GM21360 (cell line): ENCODE data around the gene EML1.
A peak's percentile ranks its signal among the peaks of the same experiment; 100 is the strongest.

Source experiments
- ATAC-seq: cut with Tn5 transposase; IDR thresholded peaks from one replicate; pipeline ENCODE4 v1.9.1; 2021; ENCODE audit warnings: mild to moderate bottlenecking, moderate library complexity; ENCODE audit not compliant: unreplicated experiment

Gene EML1

GRCh38 chr14:99775351-99775750, 17.9 kb upstream of the EML1 start:
- ATAC-seq: no peak

DNA sequence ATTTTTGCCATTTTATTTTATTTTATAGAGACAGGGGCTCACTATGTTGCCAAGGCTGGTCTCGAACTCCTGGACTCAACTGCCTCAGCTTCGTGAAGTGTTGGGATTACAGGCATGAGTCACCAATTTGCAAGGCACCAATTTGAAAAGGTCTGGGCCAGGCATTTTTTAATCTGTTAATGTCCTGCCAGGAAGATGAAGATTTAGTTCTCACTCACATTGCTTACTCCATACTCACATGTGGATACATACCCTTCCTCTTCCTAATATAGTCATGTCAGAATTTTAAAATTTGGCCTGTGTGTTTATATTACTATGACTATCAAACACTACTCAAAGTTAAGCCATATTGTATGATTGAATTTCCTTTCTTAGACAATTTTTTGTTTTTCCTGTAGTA, 15.3 kb upstream of the EML1 start:
- ATAC-seq: no peak

DNA sequence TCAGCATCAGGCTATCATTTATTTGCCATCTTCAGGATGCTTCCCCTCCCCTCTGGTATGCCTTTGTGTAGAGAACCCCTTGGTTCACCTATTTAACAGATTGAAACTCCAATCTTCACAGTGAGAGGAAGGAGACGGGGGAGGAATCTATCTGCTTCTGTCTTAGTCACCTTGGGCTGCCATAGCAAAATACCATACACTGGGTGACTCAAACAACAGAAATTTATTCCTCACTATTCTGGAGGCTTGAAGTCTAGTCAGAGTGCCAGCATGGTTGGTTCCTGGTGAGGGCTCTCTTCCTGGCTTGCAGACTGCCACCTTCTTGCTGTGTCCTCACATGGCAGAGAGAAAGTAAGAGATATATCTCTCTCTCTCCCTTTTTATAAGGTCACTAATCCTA, 13.5 kb upstream of the EML1 start:
- no peak for ATAC-seq

DNA sequence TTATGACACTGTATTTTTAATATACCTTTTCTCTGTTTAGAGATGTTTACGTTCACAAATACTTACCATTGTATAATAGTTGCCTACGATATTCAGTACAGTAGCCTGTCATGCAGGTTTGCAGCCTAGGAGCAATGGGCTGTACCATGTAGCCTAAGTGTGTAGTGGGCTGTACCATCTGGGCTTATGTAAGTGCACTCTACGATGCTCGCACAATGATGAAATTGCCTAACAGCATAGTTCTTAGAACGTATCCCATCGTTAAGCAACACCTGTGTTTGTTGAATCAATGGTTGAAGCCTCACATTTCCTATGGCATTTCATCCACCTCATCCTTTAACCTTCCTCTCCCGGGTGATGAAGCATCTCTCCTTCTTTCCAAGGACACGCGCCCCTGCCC, 12.5 kb upstream of the EML1 start:
- no peak for ATAC-seq

DNA sequence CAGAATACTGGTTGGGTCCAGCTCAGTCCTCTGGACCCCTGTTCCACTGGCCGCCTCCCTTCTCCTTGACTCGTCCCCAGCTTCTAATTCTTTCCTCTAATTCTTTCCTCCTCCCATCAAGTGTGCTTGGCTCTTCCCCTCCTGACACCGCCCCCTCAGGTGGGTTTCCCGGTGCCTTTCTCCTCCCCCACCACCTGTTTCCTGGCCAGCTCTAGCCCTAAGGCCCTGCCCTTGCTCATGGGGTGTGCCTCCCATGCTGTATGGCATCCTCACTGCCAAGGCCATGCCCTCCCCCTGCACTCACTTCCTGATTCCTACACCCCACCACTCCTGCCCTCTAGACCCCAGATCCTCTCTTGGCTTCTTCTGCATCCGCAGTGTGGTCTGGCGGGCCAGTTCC, 12.1 kb upstream of the EML1 start:
- no peak for ATAC-seq

DNA sequence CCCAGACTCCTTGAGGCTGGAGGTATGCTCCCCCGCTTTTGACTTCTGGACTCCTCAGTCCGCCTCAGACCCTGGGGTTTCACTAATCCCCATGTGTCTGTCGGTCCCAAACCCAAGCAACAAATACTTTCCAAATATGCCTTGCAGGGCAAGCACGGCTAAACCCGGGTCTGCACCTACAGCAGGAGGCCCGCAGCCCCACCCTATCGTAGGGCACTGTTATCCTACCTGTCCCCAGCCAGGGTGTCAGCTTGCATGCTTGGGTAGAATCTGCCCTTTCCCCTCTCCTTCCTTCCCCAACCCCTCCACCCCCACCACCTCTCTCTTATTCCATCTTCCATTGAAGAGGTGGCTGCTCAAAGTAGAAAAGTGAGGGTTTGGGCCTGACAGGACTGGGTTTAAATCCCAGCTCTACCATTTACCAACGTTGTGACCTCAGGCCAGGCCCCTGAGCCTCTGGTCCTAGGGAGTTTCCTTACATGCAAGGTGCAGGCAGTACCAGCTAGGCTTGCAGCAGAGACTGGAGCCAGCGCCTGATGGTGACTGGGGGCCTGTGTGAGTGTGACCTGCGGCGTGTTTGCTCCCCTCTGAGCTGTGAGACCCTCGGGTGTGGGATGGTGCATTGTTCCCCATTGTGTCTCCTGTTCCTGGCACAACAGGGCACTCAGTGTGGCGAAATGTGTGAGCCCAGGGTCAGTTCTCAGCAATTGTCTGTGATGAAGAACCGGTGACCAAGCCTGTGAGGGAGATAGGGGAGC, 11.2 kb upstream of the EML1 start:
- ATAC-seq: no peak

GRCh38 chr14:99784508-99784907, 8.7 kb upstream of the EML1 start:
- ATAC-seq: no peak

DNA sequence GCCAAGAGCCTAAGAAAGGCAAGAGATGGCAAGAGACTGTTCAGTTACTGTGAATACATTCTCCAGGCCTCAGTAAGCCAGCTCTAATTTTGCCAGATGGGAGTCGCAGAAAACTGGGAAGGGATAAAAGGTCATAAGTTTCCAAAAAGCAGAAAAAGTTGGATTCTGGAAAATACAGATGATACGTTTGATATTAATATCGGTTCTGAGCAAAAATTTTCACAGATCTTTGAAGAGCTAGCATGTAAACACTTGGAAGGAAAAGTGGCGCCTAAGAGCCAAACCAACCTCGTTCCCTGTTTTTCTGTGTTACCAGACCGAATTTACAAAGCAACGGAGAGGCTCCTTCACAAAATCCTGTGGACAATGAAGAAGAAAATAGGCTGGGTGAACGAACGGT, 7.8 kb upstream of the EML1 start:
- ATAC-seq: no peak

DNA sequence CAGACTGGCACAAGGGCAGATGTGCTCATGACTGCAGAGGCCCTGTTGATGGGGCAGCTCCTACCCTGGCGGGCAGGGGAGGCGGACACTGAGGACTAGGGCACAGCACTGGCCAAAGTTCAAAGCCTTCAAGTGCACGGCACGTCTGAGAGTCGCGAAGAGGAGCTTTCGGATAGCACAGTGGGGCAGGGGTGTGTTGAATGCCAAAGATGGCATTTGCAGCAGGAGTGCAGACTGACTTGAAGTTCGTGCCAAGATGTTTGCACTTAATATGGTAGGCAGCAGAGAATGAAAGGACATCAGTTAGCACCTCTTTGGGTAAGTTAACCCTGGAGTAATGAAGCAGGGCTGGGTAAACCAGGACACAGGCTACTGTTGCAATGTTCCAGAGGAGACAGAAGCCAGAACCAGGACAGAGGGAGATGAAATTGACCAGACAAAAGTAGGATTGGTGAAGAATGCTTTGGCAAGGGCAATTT, 6.7 kb upstream of the EML1 start:
- ATAC-seq: no peak

- ATAC-seq: no peak
Measured at GRCh38 chr14:99788713-99789112, 4.5 kb upstream of the EML1 start.

DNA sequence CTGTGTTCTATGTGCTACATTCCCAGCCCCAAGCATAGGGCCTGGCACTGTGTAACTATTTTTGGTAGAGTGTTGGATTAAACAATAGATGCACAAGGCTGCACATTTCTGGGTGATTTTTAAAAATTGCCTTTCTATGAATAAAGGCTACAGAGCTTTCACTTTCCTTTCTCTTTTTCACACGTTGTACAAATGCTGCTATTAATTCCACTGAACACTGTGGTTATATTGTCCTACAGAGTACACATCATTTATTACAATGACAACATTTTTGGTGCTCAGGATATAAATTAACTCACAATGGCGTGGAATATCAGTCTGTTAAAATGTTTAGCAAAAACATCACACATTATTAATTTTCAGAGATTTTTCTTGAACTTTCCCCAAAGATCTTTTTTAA, 3.6 kb upstream of the EML1 start:
- ATAC-seq: no peak

DNA sequence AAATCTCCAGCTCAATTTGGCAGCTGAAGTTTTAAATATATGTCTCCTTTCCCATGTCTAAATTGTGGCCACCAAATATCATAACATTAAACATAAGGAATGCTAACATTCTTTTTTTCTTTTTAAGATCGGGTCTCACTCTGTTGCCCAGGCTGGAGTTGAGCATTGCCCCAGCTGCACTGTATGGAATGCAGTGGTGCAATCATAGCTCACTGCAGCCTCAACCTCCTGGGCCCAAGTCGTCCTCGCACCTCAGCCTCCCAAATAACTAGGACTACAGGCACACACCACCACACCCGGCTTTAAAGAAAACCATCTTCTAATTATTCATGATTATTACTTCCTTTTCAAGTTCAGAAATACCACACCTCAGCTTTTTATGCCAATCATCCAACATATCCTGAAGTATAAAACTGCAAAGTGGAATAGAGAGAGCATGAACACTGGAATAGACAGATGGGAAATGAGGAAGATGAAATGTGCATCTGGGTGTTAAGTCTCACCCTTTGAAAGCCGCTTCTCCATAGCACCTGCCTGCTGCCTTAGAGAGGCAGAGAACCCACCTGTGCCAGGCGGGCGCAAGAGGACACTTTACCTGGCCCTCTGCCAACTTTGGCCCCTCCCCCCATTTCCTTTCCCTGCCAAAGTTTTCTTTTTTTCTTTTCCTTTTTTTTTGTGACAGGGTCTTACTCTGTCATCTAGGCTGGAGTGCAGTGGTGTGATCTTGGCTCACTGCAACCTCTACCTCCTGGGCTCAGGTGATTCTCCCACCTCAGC, 2.8 kb upstream of the EML1 start:
- no peak for ATAC-seq

DNA sequence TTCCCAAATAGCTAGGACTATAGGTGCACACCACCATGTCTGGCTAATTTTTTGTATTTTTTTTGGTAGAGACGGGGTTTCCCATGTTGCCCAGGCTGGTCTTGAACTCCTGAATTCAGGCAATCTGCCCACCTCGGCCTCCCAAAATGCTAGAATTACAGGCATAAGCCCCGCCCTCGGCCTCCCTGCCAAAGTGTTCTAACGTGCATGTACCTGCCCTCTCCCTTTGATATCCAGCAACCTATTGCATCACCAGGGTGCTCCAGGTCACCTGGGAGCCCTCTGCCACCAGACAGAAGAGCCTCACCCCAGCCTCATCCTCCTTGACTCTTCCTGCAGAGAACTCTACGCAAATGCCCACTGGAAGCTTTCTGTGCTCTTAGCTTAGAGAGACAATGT, 2.2 kb upstream of the EML1 start:
- ATAC-seq: no peak

GRCh38 chr14:99791476-99792209, 1.6 kb upstream of the EML1 start:
- no peak for ATAC-seq

DNA sequence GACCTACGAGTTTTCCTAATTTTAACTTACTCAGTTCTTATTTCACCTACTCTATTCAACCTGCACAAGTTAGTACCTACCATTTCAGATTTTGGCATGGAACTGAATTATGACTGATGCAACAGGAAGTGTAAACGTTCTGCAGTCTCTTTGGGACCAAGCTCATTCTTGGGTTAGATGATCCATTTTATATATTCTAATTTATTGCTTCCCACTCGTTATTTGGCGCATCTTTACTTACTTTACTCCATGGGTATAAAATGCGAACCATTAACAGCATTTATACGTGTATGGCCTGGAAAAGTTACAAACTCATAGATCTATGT, 1.0 kb upstream of the EML1 start:
- no peak for ATAC-seq

- ATAC-seq: peak; percentile 6
Measured at GRCh38 chr14:99792551-99793212, 531 bp upstream of the EML1 start.

DNA sequence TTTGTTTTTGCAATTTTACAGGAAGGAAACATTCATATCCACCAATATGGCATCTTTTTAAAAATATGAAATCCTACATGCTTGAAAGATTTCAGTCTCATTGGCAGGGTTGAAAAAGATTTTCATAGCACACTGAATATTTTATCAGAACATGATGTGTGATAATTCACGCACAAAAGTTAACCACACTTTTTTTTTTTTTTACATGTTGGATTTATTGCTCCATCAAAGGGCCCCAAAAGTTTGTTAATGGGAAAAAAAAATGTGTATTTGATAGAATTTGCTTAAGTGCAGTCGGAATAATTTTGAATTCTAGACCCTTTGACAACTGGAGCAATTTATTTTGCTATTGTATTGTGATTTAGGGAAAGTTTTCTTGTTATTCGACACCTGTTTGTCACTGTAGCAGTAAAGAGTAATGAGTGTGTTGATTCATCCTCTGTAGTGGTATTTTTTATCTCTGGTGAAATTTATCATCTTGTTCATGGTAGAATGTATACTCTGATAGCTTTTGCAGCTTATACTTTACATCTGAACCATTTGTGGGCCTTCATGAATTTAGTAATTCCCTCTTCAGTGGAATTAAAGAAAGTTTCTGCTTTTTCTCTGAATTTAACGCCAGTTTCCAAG, 1.1 kb downstream of the EML1 start:
- ATAC-seq: no peak

DNA sequence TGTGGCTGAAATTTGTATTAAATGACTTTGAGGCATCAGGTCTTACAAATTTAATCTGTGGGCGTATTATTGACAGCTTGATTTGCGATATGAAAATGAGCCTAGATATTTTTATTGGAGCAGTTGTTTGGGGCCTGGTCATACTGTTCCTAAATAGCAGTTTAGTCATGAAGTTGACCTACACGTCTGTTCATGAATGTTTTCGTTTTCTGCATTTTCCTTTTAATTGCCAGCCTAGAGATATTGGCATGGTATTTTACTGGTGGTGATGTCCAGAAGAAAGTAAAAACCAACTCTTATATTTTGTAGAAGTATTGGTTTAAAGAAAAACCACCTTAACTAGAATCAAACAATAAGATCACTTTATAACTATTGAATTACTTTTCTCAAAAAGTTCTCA, 1.8 kb downstream of the EML1 start:
- ATAC-seq: no peak

DNA sequence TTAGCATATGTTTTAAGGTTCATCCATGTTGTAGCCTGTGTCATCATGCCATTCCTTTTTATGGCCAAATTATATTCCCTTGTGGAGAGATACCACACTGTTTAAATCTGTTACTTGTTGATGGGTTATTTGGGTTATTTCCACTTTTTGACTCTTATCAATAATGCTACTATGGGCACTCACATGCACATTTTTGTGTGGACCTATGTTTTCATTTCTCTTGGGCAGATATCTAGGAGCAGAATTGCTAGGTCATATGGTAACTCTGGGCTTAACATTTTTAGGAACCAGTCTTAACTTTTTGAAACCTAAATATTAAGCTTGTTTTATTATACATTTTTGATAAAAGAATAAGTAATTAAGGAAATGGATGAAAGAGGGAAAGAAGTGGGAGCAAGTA, 4.0 kb downstream of the EML1 start:
- ATAC-seq: no peak

DNA sequence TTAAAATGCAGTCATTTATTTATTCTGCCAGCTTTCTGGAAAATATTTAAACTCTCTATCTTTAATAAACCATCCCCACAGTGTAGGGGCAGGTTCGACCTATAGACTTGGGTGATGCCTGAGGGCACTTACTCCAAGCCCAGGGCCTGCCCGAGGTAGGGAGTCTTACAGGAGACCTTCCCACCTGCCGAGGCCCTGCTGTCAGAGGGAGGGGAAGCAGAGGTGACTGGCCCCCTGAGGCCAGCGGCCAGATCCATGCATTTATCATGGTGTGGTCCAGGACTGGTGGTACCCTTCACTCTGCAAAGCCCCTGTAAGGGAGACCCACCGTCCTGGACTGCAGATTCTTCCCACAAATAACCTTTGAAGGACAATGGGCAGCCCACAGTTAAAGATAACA, 7.6 kb downstream of the EML1 start:
- no peak for ATAC-seq
